Gastrocnemius medialis (tissue), 4 donors: ENCODE results near the gene SPIN2A. TPM values are rescaled to one million over a fixed set of nuclear protein-coding genes. Genes with fewer than 3 reads are reported as not detected.
"Not testable (repeated sequence)": the region's sequence is repeated elsewhere in the genome, so short reads cannot be mapped to it uniquely, and the experiment has no call there.

ENCODE experiments used
- ATAC-seq, 2 donors: fragments of 150-250 bp; one replicate each; pipeline ENCODE4 v1.9.1; 2016
- DNase-seq, 2 donors: peaks; one replicate each; pipeline ENCODE4 v3.0.0-alpha.2; 2019
- H3K27ac ChIP-seq, 4 donors: fragments of 200-600 bp; sonication (generic); 1 replicate in 1 of 4; 2 replicates in 3 of 4; pipeline ENCODE4 v1.5.1; 2016 to 2018; ENCODE audit warnings: mild to moderate bottlenecking in 2 of 4, moderate library complexity in 1 of 4
- H3K27me3 ChIP-seq, 3 donors: fragments of 200-600 bp; sonication (generic) in 2 of 3; 1 replicate in 1 of 3; 2 replicates in 2 of 3; pipeline versions ENCODE4 v1.5.1 to v1.6.0; 2016 to 2019; ENCODE audit warnings: mild to moderate bottlenecking in 1 of 3, moderate library complexity in 1 of 3
- H3K36me3 ChIP-seq, 2 donors: fragments of 200-600 bp; sonication (generic) in 1 of 2; one replicate each; pipeline ENCODE4 v1.5.1; 2017 to 2018
- H3K4me1 ChIP-seq, 2 donors: fragments of 200-600 bp; sonication (generic) in 1 of 2; one replicate each; pipeline ENCODE4 v1.5.1; 2016 to 2017; ENCODE audit warnings: mild to moderate bottlenecking in 2 of 2
- H3K4me3 ChIP-seq, 4 donors: fragments of 200-600 bp; sonication (generic) in 3 of 4; 1 replicate in 1 of 4; 2 replicates in 3 of 4; pipeline ENCODE4 v1.5.1; 2016 to 2019; ENCODE audit warnings: mild to moderate bottlenecking in 2 of 4
- H3K9me3 ChIP-seq, 3 donors: fragments of 200-600 bp; sonication (generic) in 2 of 3; 1 replicate in 1 of 3; 2 replicates in 2 of 3; pipeline ENCODE4 v1.5.1; 2016 to 2019
- CTCF ChIP-seq, 5 experiments: fragments of 450-650 bp in 3 of 5; fragments of 200-600 bp in 2 of 5; sonication (generic) in 2 of 5; IDR thresholded peaks in 4 of 5; conservative IDR thresholded peaks in 1 of 5; 1 replicate in 4 of 5; 2 replicates in 1 of 5; pipeline ENCODE4 v1.5.1; 2016 to 2019; ENCODE audit warnings: antibody characterized with exemption in 5 of 5, mild to moderate bottlenecking in 3 of 5, moderate library complexity in 3 of 5
- POLR2A ChIP-seq, 2 donors: fragments of 450-650 bp; IDR thresholded peaks; one replicate each; pipeline ENCODE4 v1.6.1; 2017; ENCODE audit warnings: antibody characterized with exemption in 2 of 2, mild to moderate bottlenecking in 2 of 2, moderate library complexity in 2 of 2
- in situ Hi-C, 4 donors: fragments of 200-750 bp; cut with MboI; loops; one replicate each; pipeline versions ENCODE4 v1.15.0 to v1.8.0; 2017; ENCODE audit warnings: low sequenced_read_pairs in 4 of 4
- intact Hi-C: fragments of 100-400 bp; cut with DNase I; formaldehyde crosslinking; loops from one replicate; pipeline ENCODE4 v1.15.1; 2023; ENCODE audit warnings: low total_unique reads
- total RNA-seq, 4 donors: library from RNA; depleted of rRNA; stranded (reverse); fragments of >200 nt; gene quantifications; one replicate each; pipeline versions ENCODE4 v1.1.0 to v1.2.3, GENCODE V29; 2016

SPIN2A gene
- total RNA-seq, 4 donors from 2014 or later, result not detected

GRCh38 chrX:57119416-57119815 is 17.8 kb downstream of the SPIN2A start:
- in situ Hi-C loops (no loop called here), intact Hi-C loops (loop anchor here (10.0 kb wide), 1 partner anchor 555 kb away; the partner anchor contains the start of gene UBQLN2)
- no peaks in the 10 kb centered on the region for H3K36me3 ChIP-seq
- H3K4me3 ChIP-seq, result no peak overlapping the region
- peaks cover 0 to 3% of the 10 kb centered on the region in 2 donors for H3K4me1 ChIP-seq
- H3K9me3 ChIP-seq, result no peaks in the 10 kb centered on the region
- no peak for TF ChIP-seq CTCF (IDR thresholded peaks at IDR 0.05 in 4 of 5, conservative IDR thresholded peaks at IDR 0.05 in 1 of 5)
- H3K27ac ChIP-seq, result no peak overlapping the region
- no peaks in the 10 kb centered on the region for H3K27me3 ChIP-seq
- DNase-seq (no peak), ATAC-seq (no peak)

GRCh38 chrX:57117566-57117965 is 19.6 kb downstream of the SPIN2A start:
- H3K4me3 ChIP-seq, H3K4me1 ChIP-seq, H3K36me3 ChIP-seq, ATAC-seq, H3K9me3 ChIP-seq, DNase-seq, H3K27me3 ChIP-seq, in situ Hi-C loops: not testable (repeated sequence)
- intact Hi-C loops, result loop anchor here (10.0 kb wide), 1 partner anchor 553 kb away; the partner anchor contains the start of gene UBQLN2
- peak overlapping the region in 1 of 4 donors; percentile 26 for H3K27ac ChIP-seq

- TF ChIP-seq POLR2A (IDR thresholded peaks at IDR 0.05) (no peak), CTCF (IDR thresholded peaks at IDR 0.05 in 4 of 5, conservative IDR thresholded peaks at IDR 0.05 in 1 of 5) (no peak)
- Histone ChIP-seq H3K4me1 (no peaks in the 10 kb centered on the region), H3K9me3 (no peaks in the 10 kb centered on the region), H3K27me3 (no peaks in the 10 kb centered on the region), H3K27ac (no peak overlapping the region), H3K4me3 (no peak overlapping the region), H3K36me3 (no peaks in the 10 kb centered on the region)
- intact Hi-C loops, result no loop called here
- in situ Hi-C loops, result no loop called here
- no peak for DNase-seq
- no peak for ATAC-seq
These were observed 32.2 kb downstream of the SPIN2A start for GRCh38 chrX:57104921-57105398.

GRCh38 chrX:57104406-57104805 is 32.8 kb downstream of the SPIN2A start:
- no peaks in the 10 kb centered on the region for H3K27me3 ChIP-seq
- H3K4me1 ChIP-seq, result no peaks in the 10 kb centered on the region
- intact Hi-C loops (no loop called here), in situ Hi-C loops (no loop called here)
- no peak overlapping the region for H3K27ac ChIP-seq
- H3K4me3 ChIP-seq, result no peak overlapping the region
- H3K9me3 ChIP-seq, result peaks cover 0 to 4% (median 0%) of the 10 kb centered on the region in 3 donors
- DNase-seq (no peak), ATAC-seq (no peak)
- H3K36me3 ChIP-seq, result no peaks in the 10 kb centered on the region
- TF ChIP-seq CTCF (IDR thresholded peaks at IDR 0.05 in 4 of 5, conservative IDR thresholded peaks at IDR 0.05 in 1 of 5), result no peak
- no peak for TF ChIP-seq POLR2A (IDR thresholded peaks at IDR 0.05)

GRCh38 chrX:57103489-57103888 is 33.7 kb downstream of the SPIN2A start:
- in situ Hi-C loops (no loop called here), intact Hi-C loops (no loop called here)
- H3K27me3 ChIP-seq, result no peaks in the 10 kb centered on the region
- no peak overlapping the region for H3K27ac ChIP-seq
- no peak overlapping the region for H3K4me3 ChIP-seq
- no peak for DNase-seq
- no peak for TF ChIP-seq CTCF (IDR thresholded peaks at IDR 0.05 in 4 of 5, conservative IDR thresholded peaks at IDR 0.05 in 1 of 5)
- no peak for TF ChIP-seq POLR2A (IDR thresholded peaks at IDR 0.05)
- ATAC-seq, result no peak
- no peaks in the 10 kb centered on the region for H3K36me3 ChIP-seq
- peaks cover 0 to 9% (median 0%) of the 10 kb centered on the region in 3 donors for H3K9me3 ChIP-seq
- H3K4me1 ChIP-seq, result no peaks in the 10 kb centered on the region

GRCh38 chrX:57102918-57103317 is 34.3 kb downstream of the SPIN2A start:
- H3K27me3 ChIP-seq, H3K27ac ChIP-seq, H3K9me3 ChIP-seq, ATAC-seq, H3K36me3 ChIP-seq, intact Hi-C loops, DNase-seq, H3K4me3 ChIP-seq, in situ Hi-C loops, H3K4me1 ChIP-seq: not testable (repeated sequence)
